PC-9 (cell line): Measurements from ENCODE around the gene IRF5. TPM values are rescaled to one million over a fixed set of nuclear protein-coding genes. Genes with fewer than 3 reads are reported as not detected.
A peak's percentile ranks its signal among the peaks of the same experiment; 100 is the strongest.

ENCODE experiments used
- BruUV-seq: library from RNA; stranded (reverse); fragments of 400-500 nt; replicated peaks from 2 replicates; lab custom pipeline; 2021; lab: Mats Ljungman, UMichigan
- CTCF ChIA-PET: fragments of 300-600 bp; sonication (Branson Sonifier 250); formaldehyde crosslinking; loops from one replicate; lab custom pipeline; 2022; ENCODE audit warnings: antibody characterized with exemption; lab: Charles Lee
- POLR2A ChIA-PET: fragments of 300-600 bp; sonication (Branson Sonifier 250); formaldehyde crosslinking; loops from one replicate; lab custom pipeline; 2022; ENCODE audit warnings: antibody characterized with exemption; ENCODE audit not compliant: unreplicated experiment; lab: Charles Lee
- DNase-seq, 2 experiments: peaks; one replicate each; pipeline versions ENCODE4 v3.0.0 to v3.0.0-alpha.2; 2015 to 2022; ENCODE audit warnings: mixed read lengths in 1 of 2
- H2AFZ ChIP-seq: fragments of 200-600 bp; sonication (generic); 2 replicates; pipeline ENCODE4 v1.8.1; 2017; ENCODE audit warnings: antibody characterized with exemption
- H3F3A ChIP-seq: fragments of 200-600 bp; sonication (generic); 2 replicates; pipeline ENCODE4 v1.8.1; 2017; ENCODE audit warnings: antibody characterized with exemption, mild to moderate bottlenecking, low read depth; ENCODE audit not compliant: insufficient read depth
- H3K27ac ChIP-seq: fragments of 200-600 bp; sonication (generic); 2 replicates; pipeline ENCODE4 v1.6.1; 2016; ENCODE audit warnings: mixed run types
- H3K27me3 ChIP-seq: fragments of 200-600 bp; sonication (generic); 2 replicates; pipeline ENCODE4 v1.6.1; 2016; ENCODE audit warnings: low read depth, mixed run types; ENCODE audit not compliant: insufficient read depth
- H3K36me3 ChIP-seq: fragments of 200-600 bp; sonication (generic); 2 replicates; pipeline ENCODE4 v1.6.1; 2016; ENCODE audit warnings: low read depth, mixed run types
- H3K4me1 ChIP-seq: fragments of 200-600 bp; sonication (generic); replicated peaks from 2 replicates; pipeline ENCODE4 v1.6.1; 2016; ENCODE audit warnings: mixed run types; ENCODE audit not compliant: insufficient read depth
- H3K4me2 ChIP-seq: fragments of 200-600 bp; sonication (generic); 2 replicates; pipeline ENCODE4 v1.6.1; 2017; ENCODE audit warnings: mixed run types
- H3K4me3 ChIP-seq: fragments of 200-600 bp; sonication (generic); 2 replicates; pipeline ENCODE4 v1.6.1; 2016; ENCODE audit warnings: mixed run types
- H3K79me2 ChIP-seq: fragments of 200-600 bp; sonication (generic); 2 replicates; pipeline ENCODE4 v1.6.1; 2017; ENCODE audit warnings: low read depth, mixed run types
- H3K9me2 ChIP-seq: fragments of 200-600 bp; sonication (generic); 2 replicates; pipeline ENCODE4 v1.8.1; 2017; ENCODE audit warnings: mild to moderate bottlenecking; ENCODE audit not compliant: insufficient read depth
- H3K9me3 ChIP-seq: fragments of 200-600 bp; sonication (generic); 2 replicates; pipeline ENCODE4 v1.8.1; 2016; ENCODE audit warnings: low read depth; ENCODE audit not compliant: insufficient read depth
- H4K20me1 ChIP-seq: fragments of 200-600 bp; sonication (generic); 2 replicates; pipeline ENCODE4 v1.8.1; 2017; ENCODE audit not compliant: insufficient read depth
- EZH2 ChIP-seq: fragments of 200-600 bp; sonication (generic); IDR thresholded peaks from 2 replicates; pipeline ENCODE4 v1.8.0; 2017; ENCODE audit warnings: antibody characterized with exemption, low read depth
- intact Hi-C: fragments of 100-400 bp; cut with micrococcal nuclease; formaldehyde crosslinking; loops from one replicate; pipeline ENCODE4 v1.10.0; 2022; ENCODE audit not compliant: unreplicated experiment
- total RNA-seq: library from RNA; stranded (reverse); gene quantifications from 2 replicates; pipeline ENCODE4 v1.2.3, GENCODE V29; 2021
- TF ChIP-seq, protein P1 (sequence below): fragments of 200-600 bp; sonication (generic); conservative IDR thresholded peaks from 2 replicates; pipeline ENCODE4 v1.6.1; 2017; ENCODE audit warnings: mixed run types, antibody characterized with exemption, mild to moderate bottlenecking, moderate library complexity

IRF5 gene
- total RNA-seq, 1 experiment from 2014 or later: 3.4 TPM

- H2AFZ ChIP-seq: no peak overlapping the region
- no peaks in the 10 kb centered on the region; the same call in none of the 2 replicates for H3F3A ChIP-seq
- no peak overlapping the region for H3K4me2 ChIP-seq
- ChIA-PET CTCF (interaction anchor here (0.6 kb wide), 1 partner anchor 667 kb away, joined by 3 read pairs; no protein-coding TSS in a partner anchor), POLR2A (no interaction called here)
- no peak for TF ChIP-seq EZH2
- TF ChIP-seq, protein P1, sequence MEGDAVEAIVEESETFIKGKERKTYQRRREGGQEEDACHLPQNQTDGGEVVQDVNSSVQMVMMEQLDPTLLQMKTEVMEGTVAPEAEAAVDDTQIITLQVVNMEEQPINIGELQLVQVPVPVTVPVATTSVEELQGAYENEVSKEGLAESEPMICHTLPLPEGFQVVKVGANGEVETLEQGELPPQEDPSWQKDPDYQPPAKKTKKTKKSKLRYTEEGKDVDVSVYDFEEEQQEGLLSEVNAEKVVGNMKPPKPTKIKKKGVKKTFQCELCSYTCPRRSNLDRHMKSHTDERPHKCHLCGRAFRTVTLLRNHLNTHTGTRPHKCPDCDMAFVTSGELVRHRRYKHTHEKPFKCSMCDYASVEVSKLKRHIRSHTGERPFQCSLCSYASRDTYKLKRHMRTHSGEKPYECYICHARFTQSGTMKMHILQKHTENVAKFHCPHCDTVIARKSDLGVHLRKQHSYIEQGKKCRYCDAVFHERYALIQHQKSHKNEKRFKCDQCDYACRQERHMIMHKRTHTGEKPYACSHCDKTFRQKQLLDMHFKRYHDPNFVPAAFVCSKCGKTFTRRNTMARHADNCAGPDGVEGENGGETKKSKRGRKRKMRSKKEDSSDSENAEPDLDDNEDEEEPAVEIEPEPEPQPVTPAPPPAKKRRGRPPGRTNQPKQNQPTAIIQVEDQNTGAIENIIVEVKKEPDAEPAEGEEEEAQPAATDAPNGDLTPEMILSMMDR: no peak
- peaks cover 4% of the 10 kb centered on the region; the same call in 1 of the 2 replicates for H3K4me1 ChIP-seq
- intact Hi-C loops: no loop called here
- no peak overlapping the region for H3K27ac ChIP-seq
- no peak for DNase-seq
- H3K27me3 ChIP-seq: no peaks in the 10 kb centered on the region
- no TSS peak for BruUV-seq
- 0 out of 2 replicates have a peak, but pooled peaks cover under 1% of the 10 kb centered on the region for H4K20me1 ChIP-seq
- no peaks in the 10 kb centered on the region for H3K9me3 ChIP-seq
- H3K36me3 ChIP-seq: peaks cover 42% of the 10 kb centered on the region
- no peaks in the 10 kb centered on the region for H3K9me2 ChIP-seq
- H3K79me2 ChIP-seq: no peaks in the 10 kb centered on the region
- H3K4me3 ChIP-seq: no peak overlapping the region
Observed at GRCh38 chr7:128955981-128956380, 18.3 kb downstream of the IRF5 start.

DNA sequence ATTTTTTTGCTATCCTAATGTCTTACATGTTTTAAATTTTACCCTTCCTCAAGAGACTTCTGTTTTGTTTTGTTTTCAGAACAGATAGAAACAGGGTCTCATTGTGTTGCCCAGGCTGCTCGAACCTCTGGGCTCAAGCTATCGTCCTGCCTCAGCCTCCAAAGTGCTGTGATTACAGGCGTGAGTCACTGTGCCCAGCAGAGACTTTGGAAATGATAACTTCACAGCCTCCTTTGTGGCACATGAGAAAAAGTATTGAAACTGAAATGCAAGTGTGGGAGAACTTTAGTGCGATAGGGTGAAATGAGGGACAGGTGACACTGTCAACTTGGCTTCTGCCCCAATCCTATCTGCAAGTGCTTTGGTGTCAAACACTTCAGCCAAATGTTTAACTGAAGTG lies 21.6 kb downstream of the IRF5 start:
- ChIA-PET CTCF (interaction anchor here (0.6 kb wide), 1 partner anchor 172 kb away, joined by 3 read pairs; no protein-coding TSS in a partner anchor), POLR2A (no interaction called here)
- Histone ChIP-seq H3K9me2 (no peaks in the 10 kb centered on the region), H3K79me2 (no peaks in the 10 kb centered on the region), H2AFZ (no peak overlapping the region), H3K36me3 (peaks cover 36% of the 10 kb centered on the region), H3K27ac (no peak overlapping the region), H3F3A (peaks cover 12% of the 10 kb centered on the region), H3K4me1 (peaks cover 13% of the 10 kb centered on the region; the same call in 1 of the 2 replicates), H4K20me1 (0 out of 2 replicates have a peak, but pooled peaks cover 4% of the 10 kb centered on the region), H3K4me3 (no peak overlapping the region), H3K4me2 (no peak overlapping the region), H3K9me3 (no peaks in the 10 kb centered on the region), H3K27me3 (no peaks in the 10 kb centered on the region)
- DNase-seq: no peak
- no TSS peak for BruUV-seq
- no peak for TF ChIP-seq EZH2
- intact Hi-C loops: no loop called here

- no TSS peak for BruUV-seq
- Histone ChIP-seq H3K36me3 (peaks cover 34% of the 10 kb centered on the region; the same call in 1 of the 2 replicates), H3K9me2 (no peaks in the 10 kb centered on the region), H3K79me2 (no peaks in the 10 kb centered on the region), H3K4me2 (no peak overlapping the region), H2AFZ (no peak overlapping the region), H3K27me3 (no peaks in the 10 kb centered on the region), H3K4me1 (peaks cover 13% of the 10 kb centered on the region; the same call in 1 of the 2 replicates), H3F3A (peaks cover 12% of the 10 kb centered on the region), H4K20me1 (0 out of 2 replicates have a peak, but pooled peaks cover 4% of the 10 kb centered on the region), H3K4me3 (no peak overlapping the region), H3K27ac (peak overlapping the region; percentile 13; the same call in 1 of the 2 replicates), H3K9me3 (no peaks in the 10 kb centered on the region)
- DNase-seq: peak in 1 of 2 experiments; percentile 73
- intact Hi-C loops: loop anchor here (5.0 to 10.0 kb wide), 3 partner anchors 54 to 206 kb away; no protein-coding TSS in a partner anchor
- ChIA-PET CTCF (interaction anchor here (0.6 kb wide), 1 partner anchor 561 kb away, joined by 3 read pairs; no protein-coding TSS in a partner anchor), POLR2A (interaction anchor here (0.6 kb wide), 1 partner anchor 68 kb away, joined by 3 read pairs; no protein-coding TSS in a partner anchor)
- TF ChIP-seq EZH2: no peak
- TF ChIP-seq, protein P1: no peak
Observed at GRCh38 chr7:128961030-128961659, 23.4 kb downstream of the IRF5 start.
